ENCODE results near the gene AMZ1. TPM values are rescaled to one million over a fixed set of nuclear protein-coding genes. Genes with fewer than 3 reads are reported as not detected.

The AMZ1 gene
- total RNA-seq, 4 donors from 2014 or later, result 0.64 TPM; not detected in 3

DNA sequence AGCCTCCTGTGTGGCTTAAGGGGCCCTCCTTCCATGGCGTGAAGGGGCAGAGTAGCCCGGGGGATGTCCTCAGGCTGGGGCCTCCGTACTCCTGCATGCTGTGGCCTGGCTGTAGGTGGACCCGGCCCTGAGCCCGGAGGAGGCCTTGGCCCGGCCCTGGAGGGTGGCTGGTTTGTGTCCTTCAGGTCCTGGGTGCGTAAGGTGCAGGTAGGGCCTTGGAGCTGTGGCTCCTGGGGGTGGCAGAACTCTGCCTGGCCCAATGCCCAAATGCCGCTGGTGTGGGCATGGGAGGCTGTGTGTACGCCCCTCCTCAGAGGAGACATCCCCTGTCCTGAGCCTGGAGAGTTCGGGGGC, 26.9 kb upstream of the AMZ1 start:
- Histone ChIP-seq H3K4me1 (peaks cover 0 to 13% (median 3%) of the 10 kb centered on the region in 4 donors), H3K4me3 (no peak overlapping the region), H3K27me3 (no peaks in the 10 kb centered on the region), H3K9me3 (no peaks in the 10 kb centered on the region), H3K36me3 (no peaks in the 10 kb centered on the region), H3K27ac (no peak overlapping the region)
- in situ Hi-C loops (cut with MboI; ENCODE audit: low pct_ligation_motif_present in 1 of 4, low pct_unique_long_range_greater_than_20kb in 1 of 4, low sequenced_read_pairs in 3 of 4) (no loop called here), intact Hi-C loops (cut with DNase I; ENCODE audit: low total_unique reads) (no loop called here)
- no peak for DNase-seq
- 98% methylated on average over 8 of the region's 10 CpGs; no CpG with 5 or more reads in 1 of the 2 donors for WGBS, 2 donors (ENCODE audit: low coverage in 1 of 2)
- no peak for TF ChIP-seq EP300 (IDR thresholded peaks at IDR 0.05; ENCODE audit: low read depth)
- TF ChIP-seq POLR2AphosphoS5 (IDR thresholded peaks at IDR 0.05), result no peak
- TF ChIP-seq, protein P1, sequence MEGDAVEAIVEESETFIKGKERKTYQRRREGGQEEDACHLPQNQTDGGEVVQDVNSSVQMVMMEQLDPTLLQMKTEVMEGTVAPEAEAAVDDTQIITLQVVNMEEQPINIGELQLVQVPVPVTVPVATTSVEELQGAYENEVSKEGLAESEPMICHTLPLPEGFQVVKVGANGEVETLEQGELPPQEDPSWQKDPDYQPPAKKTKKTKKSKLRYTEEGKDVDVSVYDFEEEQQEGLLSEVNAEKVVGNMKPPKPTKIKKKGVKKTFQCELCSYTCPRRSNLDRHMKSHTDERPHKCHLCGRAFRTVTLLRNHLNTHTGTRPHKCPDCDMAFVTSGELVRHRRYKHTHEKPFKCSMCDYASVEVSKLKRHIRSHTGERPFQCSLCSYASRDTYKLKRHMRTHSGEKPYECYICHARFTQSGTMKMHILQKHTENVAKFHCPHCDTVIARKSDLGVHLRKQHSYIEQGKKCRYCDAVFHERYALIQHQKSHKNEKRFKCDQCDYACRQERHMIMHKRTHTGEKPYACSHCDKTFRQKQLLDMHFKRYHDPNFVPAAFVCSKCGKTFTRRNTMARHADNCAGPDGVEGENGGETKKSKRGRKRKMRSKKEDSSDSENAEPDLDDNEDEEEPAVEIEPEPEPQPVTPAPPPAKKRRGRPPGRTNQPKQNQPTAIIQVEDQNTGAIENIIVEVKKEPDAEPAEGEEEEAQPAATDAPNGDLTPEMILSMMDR (IDR thresholded peaks at IDR 0.05), result no peak
- no peak for TF ChIP-seq POLR2A (IDR thresholded peaks at IDR 0.05)

DNA sequence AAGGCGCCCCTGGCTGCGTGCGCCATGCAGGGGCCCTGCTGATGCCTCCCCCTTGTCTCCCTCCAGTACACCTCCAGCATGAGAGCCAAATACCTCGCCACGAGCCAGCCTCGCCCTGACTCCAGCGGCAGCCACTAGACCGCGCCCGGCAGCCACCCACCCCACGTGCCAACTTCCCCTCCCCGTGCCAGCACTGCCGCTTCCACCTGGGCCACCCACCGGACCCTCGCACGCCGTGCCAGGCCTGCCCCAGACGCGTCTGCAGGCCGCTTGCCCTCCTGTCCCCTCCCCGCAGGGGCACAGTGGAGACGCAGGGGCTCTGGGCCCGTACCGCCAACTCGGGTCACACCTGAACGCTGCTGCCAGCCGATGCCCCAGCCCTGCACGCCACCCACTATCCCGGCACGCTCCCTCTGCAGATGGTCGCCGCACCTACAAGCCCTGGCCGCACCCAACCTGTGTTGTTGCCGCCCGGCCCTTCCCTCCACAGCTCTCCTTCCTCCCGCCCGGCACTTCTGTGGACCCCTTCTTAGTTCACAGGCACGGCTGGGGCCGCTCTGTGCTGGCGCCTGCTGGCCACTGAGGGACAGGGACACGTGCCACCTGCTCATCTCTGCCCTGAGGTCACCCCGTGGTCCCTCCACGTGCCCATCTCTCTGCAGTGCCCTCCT, 26.3 kb upstream of the AMZ1 start:
- no peaks in the 10 kb centered on the region for H3K27me3 ChIP-seq
- no peak overlapping the region for H3K27ac ChIP-seq
- TF ChIP-seq POLR2A (IDR thresholded peaks at IDR 0.05), result no peak
- TF ChIP-seq, protein P1 (IDR thresholded peaks at IDR 0.05), result peak in 1 of 5 experiments; percentile 40
- 80 to 84% methylated on average over 1 to 43 of the region's 43 CpGs for WGBS, 2 donors (ENCODE audit: low coverage in 1 of 2)
- H3K4me3 ChIP-seq, result no peak overlapping the region
- in situ Hi-C loops (cut with MboI; ENCODE audit: low pct_ligation_motif_present in 1 of 4, low pct_unique_long_range_greater_than_20kb in 1 of 4, low sequenced_read_pairs in 3 of 4), result no loop called here
- no peak for DNase-seq
- H3K4me1 ChIP-seq, result peaks cover 0 to 20% (median 9%) of the 10 kb centered on the region in 4 donors
- H3K9me3 ChIP-seq, result no peaks in the 10 kb centered on the region
- intact Hi-C loops (cut with DNase I; ENCODE audit: low total_unique reads), result no loop called here
- no peaks in the 10 kb centered on the region for H3K36me3 ChIP-seq

DNA sequence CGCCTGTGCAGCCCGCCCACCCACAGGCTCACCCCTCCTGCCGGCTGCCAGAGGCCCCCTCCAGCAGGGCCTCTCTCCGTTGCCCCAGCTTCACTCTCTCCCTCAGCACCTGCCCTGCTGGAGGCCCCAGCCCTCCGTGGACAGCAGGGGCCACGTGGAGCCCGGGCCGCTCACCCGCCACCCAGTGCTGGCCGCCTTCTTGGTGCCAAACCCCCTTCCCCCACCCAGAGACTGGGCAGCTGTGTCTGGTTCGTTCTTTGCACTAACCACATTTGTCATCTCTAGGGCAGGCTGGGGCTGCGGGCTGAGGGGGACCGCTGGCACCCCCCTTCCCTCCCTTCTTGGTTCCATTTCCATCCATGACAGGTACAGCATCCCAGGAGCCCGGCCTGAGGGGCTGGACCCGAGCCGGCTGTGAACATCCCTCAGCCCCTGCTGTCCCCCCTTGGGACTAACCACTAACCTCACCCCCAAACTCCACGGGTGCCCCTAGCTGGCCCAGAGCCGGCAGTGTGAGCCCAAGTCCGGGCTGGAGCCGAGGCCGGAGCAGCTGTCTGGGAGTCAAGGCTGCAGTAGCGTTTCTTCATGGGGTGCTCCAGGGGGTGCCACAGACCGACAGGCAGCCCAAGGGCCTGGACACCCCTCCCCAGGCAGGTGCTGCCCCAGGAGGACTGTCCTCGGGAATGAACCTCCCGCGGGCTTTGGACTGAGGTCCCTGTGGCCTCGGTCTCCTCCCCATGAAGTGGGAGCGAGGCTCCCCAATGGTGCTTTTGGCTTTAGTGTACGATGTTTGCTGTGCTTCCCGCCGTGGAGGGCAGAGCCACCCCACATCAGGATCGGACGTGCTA, 25.5 kb upstream of the AMZ1 start:
- in situ Hi-C loops (cut with MboI; ENCODE audit: low pct_ligation_motif_present in 1 of 4, low pct_unique_long_range_greater_than_20kb in 1 of 4, low sequenced_read_pairs in 3 of 4) (no loop called here), intact Hi-C loops (cut with DNase I; ENCODE audit: low total_unique reads) (no loop called here)
- Histone ChIP-seq H3K36me3 (no peaks in the 10 kb centered on the region), H3K27me3 (no peaks in the 10 kb centered on the region), H3K4me1 (peaks cover 0 to 22% (median 9%) of the 10 kb centered on the region in 4 donors), H3K27ac (no peak overlapping the region), H3K4me3 (no peak overlapping the region), H3K9me3 (no peaks in the 10 kb centered on the region)
- WGBS, 2 donors (ENCODE audit: low coverage in 1 of 2), result 78% methylated on average over 29 of the region's 33 CpGs; no CpG with 5 or more reads in 1 of the 2 donors
- TF ChIP-seq, protein P1 (IDR thresholded peaks at IDR 0.05), result no peak
- no peak for DNase-seq

DNA sequence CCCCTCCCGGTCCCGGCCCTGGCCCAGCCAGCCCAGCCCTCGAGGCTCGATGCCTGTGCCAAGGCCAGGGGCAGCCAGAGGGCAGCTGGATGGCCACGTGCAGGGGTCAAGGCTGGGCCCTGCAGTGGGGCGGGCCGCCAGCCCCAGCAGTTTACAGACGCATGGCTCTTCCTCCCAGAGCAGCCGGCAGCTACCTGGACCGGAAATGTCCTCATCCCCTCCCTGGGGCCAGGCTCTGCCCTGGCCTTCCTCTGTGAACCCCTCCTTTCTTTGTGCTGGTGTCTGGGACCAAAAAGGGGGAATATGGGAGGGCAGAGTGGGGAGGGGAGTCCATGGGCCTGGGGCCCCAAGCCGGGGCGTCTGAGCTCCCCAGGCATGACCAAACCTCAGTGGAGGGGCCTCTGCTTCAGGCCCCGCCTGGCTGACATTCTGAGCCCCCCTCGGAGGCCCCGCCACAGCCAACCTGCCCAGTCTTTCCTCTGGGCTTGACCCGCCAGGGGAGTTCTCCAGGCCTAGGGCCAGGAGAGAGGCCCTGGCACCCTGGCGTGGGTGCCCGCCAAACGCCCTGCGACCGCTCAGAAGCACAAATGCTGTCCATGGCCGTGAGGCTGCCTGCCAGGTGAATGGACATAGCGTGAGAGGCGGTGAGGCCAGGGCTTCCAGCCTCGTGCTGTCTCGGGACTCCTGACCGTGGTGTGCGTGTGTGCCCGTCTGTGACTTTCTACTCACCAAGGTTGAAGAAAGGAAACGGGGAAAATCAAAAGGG, 24.7 kb upstream of the AMZ1 start:
- DNase-seq, result no peak
- Histone ChIP-seq H3K36me3 (no peaks in the 10 kb centered on the region), H3K27me3 (no peaks in the 10 kb centered on the region), H3K4me1 (peaks cover 0 to 22% (median 9%) of the 10 kb centered on the region in 4 donors), H3K9me3 (no peaks in the 10 kb centered on the region), H3K27ac (no peak overlapping the region), H3K4me3 (no peak overlapping the region)
- WGBS, 2 donors (ENCODE audit: low coverage in 1 of 2), result 75 to 77% methylated on average over 2 to 25 of the region's 30 CpGs
- intact Hi-C loops (cut with DNase I; ENCODE audit: low total_unique reads), result no loop called here
- TF ChIP-seq, protein P1 (IDR thresholded peaks at IDR 0.05), result no peak
- no peak for TF ChIP-seq EP300 (IDR thresholded peaks at IDR 0.05; ENCODE audit: low read depth)
- TF ChIP-seq POLR2AphosphoS5 (IDR thresholded peaks at IDR 0.05), result no peak
- no peak for TF ChIP-seq POLR2A (IDR thresholded peaks at IDR 0.05)
- in situ Hi-C loops (cut with MboI; ENCODE audit: low pct_ligation_motif_present in 1 of 4, low pct_unique_long_range_greater_than_20kb in 1 of 4, low sequenced_read_pairs in 3 of 4), result no loop called here
